Measurements from ENCODE around the gene RAD51B. TPM values are rescaled to one million over a fixed set of nuclear protein-coding genes. Genes with fewer than 3 reads are reported as not detected.

The RAD51B gene
- total RNA-seq, 4 donors from 2014 or later: 5.0 to 31.8 (median 20.6) TPM

- no peak for DNase-seq
- Histone ChIP-seq H3K9me3 (no peaks in the 10 kb centered on the region), H3K4me1 (peaks cover 0 to 7% (median 0%) of the 10 kb centered on the region in 4 donors), H3K4me3 (no peak overlapping the region), H3K27ac (no peak overlapping the region), H3K36me3 (no peaks in the 10 kb centered on the region), H3K27me3 (no peaks in the 10 kb centered on the region)
- in situ Hi-C loops (cut with MboI; ENCODE audit: low pct_ligation_motif_present in 1 of 4, low pct_unique_long_range_greater_than_20kb in 1 of 4, low sequenced_read_pairs in 3 of 4): no loop called here
- intact Hi-C loops (cut with DNase I; ENCODE audit: low total_unique reads): no loop called here
- 45 to 75% methylated on average over 2 of the region's 2 CpGs for WGBS, 2 donors (ENCODE audit: low coverage in 1 of 2)
- TF ChIP-seq, protein P1, sequence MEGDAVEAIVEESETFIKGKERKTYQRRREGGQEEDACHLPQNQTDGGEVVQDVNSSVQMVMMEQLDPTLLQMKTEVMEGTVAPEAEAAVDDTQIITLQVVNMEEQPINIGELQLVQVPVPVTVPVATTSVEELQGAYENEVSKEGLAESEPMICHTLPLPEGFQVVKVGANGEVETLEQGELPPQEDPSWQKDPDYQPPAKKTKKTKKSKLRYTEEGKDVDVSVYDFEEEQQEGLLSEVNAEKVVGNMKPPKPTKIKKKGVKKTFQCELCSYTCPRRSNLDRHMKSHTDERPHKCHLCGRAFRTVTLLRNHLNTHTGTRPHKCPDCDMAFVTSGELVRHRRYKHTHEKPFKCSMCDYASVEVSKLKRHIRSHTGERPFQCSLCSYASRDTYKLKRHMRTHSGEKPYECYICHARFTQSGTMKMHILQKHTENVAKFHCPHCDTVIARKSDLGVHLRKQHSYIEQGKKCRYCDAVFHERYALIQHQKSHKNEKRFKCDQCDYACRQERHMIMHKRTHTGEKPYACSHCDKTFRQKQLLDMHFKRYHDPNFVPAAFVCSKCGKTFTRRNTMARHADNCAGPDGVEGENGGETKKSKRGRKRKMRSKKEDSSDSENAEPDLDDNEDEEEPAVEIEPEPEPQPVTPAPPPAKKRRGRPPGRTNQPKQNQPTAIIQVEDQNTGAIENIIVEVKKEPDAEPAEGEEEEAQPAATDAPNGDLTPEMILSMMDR (IDR thresholded peaks at IDR 0.05): no peak
- no peak for TF ChIP-seq EP300 (IDR thresholded peaks at IDR 0.05; ENCODE audit: low read depth)
- no peak for TF ChIP-seq POLR2A (IDR thresholded peaks at IDR 0.05)
- TF ChIP-seq POLR2AphosphoS5 (IDR thresholded peaks at IDR 0.05): no peak
These were observed 499.2 kb downstream of the RAD51B start for GRCh38 chr14:68318828-68319227.

GRCh38 chr14:68320495-68320894 lies 500.9 kb downstream of the RAD51B start:
- no peak for DNase-seq
- H3K27ac ChIP-seq: no peak overlapping the region
- intact Hi-C loops (cut with DNase I; ENCODE audit: low total_unique reads): no loop called here

GRCh38 chr14:68322940-68323620 lies 503.5 kb downstream of the RAD51B start:
- no peaks in the 10 kb centered on the region for H3K27me3 ChIP-seq
- no peak for DNase-seq
- TF ChIP-seq POLR2AphosphoS5 (IDR thresholded peaks at IDR 0.05) (no peak), POLR2A (IDR thresholded peaks at IDR 0.05) (no peak), EP300 (IDR thresholded peaks at IDR 0.05; ENCODE audit: low read depth) (no peak)
- TF ChIP-seq, protein P1 (IDR thresholded peaks at IDR 0.05): no peak
- H3K4me3 ChIP-seq: no peak overlapping the region
- 95 to 100% methylated on average over 2 to 4 of the region's 4 CpGs for WGBS, 2 donors (ENCODE audit: low coverage in 1 of 2)
- in situ Hi-C loops (cut with MboI; ENCODE audit: low pct_ligation_motif_present in 1 of 4, low pct_unique_long_range_greater_than_20kb in 1 of 4, low sequenced_read_pairs in 3 of 4): no loop called here
- no peaks in the 10 kb centered on the region for H3K36me3 ChIP-seq
- peaks cover 0 to 12% (median 0%) of the 10 kb centered on the region in 4 donors for H3K4me1 ChIP-seq
- H3K27ac ChIP-seq: no peak overlapping the region
- no peaks in the 10 kb centered on the region for H3K9me3 ChIP-seq
- intact Hi-C loops (cut with DNase I; ENCODE audit: low total_unique reads): no loop called here

More at GRCh38 chr14:68320495-68320894, 500.9 kb downstream of the RAD51B start:
- in situ Hi-C loops (cut with MboI; ENCODE audit: low pct_ligation_motif_present in 1 of 4, low pct_unique_long_range_greater_than_20kb in 1 of 4, low sequenced_read_pairs in 3 of 4): no loop called here
- 57 to 80% methylated on average over 1 of the region's 1 CpG for WGBS, 2 donors (ENCODE audit: low coverage in 1 of 2)
- Histone ChIP-seq H3K4me3 (no peak overlapping the region), H3K4me1 (peaks cover 0 to 12% (median 0%) of the 10 kb centered on the region in 4 donors), H3K9me3 (no peaks in the 10 kb centered on the region), H3K36me3 (no peaks in the 10 kb centered on the region), H3K27me3 (no peaks in the 10 kb centered on the region)
- TF ChIP-seq POLR2A (IDR thresholded peaks at IDR 0.05) (no peak), EP300 (IDR thresholded peaks at IDR 0.05; ENCODE audit: low read depth) (no peak), POLR2AphosphoS5 (IDR thresholded peaks at IDR 0.05) (no peak)
- TF ChIP-seq, protein P1 (IDR thresholded peaks at IDR 0.05): no peak

DNA sequence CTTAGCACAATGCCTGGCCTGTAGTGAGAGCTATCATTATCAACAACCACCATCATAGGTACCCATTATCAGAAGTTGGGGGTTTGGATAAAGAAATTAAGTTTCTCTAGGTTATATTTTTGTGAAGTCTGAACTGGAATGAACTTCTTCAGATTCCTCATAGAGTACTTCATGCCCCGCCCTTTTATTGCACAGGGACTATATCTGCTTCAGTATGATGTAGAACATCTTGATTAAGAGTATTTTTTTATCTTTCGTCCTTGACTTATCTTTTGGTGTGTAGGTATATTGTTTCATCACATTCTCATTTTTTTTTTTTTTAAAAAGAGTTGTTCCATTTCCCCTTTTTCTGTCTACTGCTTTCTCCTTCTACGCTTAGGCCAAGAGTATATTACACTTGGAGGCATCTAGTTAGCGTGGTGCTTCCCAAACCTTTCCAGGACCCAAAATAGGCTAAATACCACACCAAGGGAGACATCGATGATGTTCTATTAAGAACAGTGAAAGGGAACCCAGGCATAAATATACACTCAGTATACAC lies 505.8 kb downstream of the RAD51B start:
- TF ChIP-seq POLR2A (IDR thresholded peaks at IDR 0.05) (no peak), POLR2AphosphoS5 (IDR thresholded peaks at IDR 0.05) (no peak), EP300 (IDR thresholded peaks at IDR 0.05; ENCODE audit: low read depth) (no peak)
- TF ChIP-seq, protein P1 (IDR thresholded peaks at IDR 0.05): no peak
- Histone ChIP-seq H3K27ac (no peak overlapping the region), H3K36me3 (no peaks in the 10 kb centered on the region), H3K9me3 (no peaks in the 10 kb centered on the region), H3K27me3 (no peaks in the 10 kb centered on the region), H3K4me1 (peaks cover 0 to 4% (median 0%) of the 10 kb centered on the region in 4 donors), H3K4me3 (no peak overlapping the region)
- intact Hi-C loops (cut with DNase I; ENCODE audit: low total_unique reads): no loop called here
- DNase-seq: no peak
- 80 to 92% methylated on average over 5 of the region's 5 CpGs for WGBS, 2 donors (ENCODE audit: low coverage in 1 of 2)
- in situ Hi-C loops (cut with MboI; ENCODE audit: low pct_ligation_motif_present in 1 of 4, low pct_unique_long_range_greater_than_20kb in 1 of 4, low sequenced_read_pairs in 3 of 4): no loop called here
